OCI-LY3 (cell line): ENCODE measurements around the gene TIMM17A.

Experiments
- EZH2phosphoT487 ChIP-seq: fragments of 200-600 bp; shearing (Covaris generic); IDR thresholded peaks from 2 replicates; pipeline ENCODE4 v1.6.1; 2018; ENCODE audit warnings: antibody characterized with exemption, mixed run types, low read depth
- TF ChIP-seq, protein P1 (sequence below): fragments of 200-600, 300-600 bp; sonication (generic); IDR thresholded peaks from 2 replicates; pipeline ENCODE4 v1.5.1; 2014; ENCODE audit warnings: antibody characterized with exemption, low read length, low read depth

- TF ChIP-seq, protein P1, sequence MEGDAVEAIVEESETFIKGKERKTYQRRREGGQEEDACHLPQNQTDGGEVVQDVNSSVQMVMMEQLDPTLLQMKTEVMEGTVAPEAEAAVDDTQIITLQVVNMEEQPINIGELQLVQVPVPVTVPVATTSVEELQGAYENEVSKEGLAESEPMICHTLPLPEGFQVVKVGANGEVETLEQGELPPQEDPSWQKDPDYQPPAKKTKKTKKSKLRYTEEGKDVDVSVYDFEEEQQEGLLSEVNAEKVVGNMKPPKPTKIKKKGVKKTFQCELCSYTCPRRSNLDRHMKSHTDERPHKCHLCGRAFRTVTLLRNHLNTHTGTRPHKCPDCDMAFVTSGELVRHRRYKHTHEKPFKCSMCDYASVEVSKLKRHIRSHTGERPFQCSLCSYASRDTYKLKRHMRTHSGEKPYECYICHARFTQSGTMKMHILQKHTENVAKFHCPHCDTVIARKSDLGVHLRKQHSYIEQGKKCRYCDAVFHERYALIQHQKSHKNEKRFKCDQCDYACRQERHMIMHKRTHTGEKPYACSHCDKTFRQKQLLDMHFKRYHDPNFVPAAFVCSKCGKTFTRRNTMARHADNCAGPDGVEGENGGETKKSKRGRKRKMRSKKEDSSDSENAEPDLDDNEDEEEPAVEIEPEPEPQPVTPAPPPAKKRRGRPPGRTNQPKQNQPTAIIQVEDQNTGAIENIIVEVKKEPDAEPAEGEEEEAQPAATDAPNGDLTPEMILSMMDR: no peak
- TF ChIP-seq EZH2phosphoT487: no peak
These were observed 60.3 kb downstream of the TIMM17A start for GRCh38 chr1:202015662-202015937.
